HT-29 (cell line): ENCODE measurements around the gene C10orf95. TPM values are rescaled to one million over a fixed set of nuclear protein-coding genes. Genes with fewer than 3 reads are reported as not detected.

Source experiments
- DNase-seq: peaks from one replicate; pipeline ENCODE4 v3.0.0-alpha.2; 2015; ENCODE audit warnings: low spot score
- total RNA-seq: library from RNA; depleted of rRNA; stranded (reverse); fragments of >200 nt; shearing (Covaris generic); gene quantifications from 2 replicates; pipeline ENCODE4 v1.2.3, GENCODE V29; 2014

The C10orf95 gene
- total RNA-seq, 1 experiment from 2014 or later: 4.5 TPM

DNA sequence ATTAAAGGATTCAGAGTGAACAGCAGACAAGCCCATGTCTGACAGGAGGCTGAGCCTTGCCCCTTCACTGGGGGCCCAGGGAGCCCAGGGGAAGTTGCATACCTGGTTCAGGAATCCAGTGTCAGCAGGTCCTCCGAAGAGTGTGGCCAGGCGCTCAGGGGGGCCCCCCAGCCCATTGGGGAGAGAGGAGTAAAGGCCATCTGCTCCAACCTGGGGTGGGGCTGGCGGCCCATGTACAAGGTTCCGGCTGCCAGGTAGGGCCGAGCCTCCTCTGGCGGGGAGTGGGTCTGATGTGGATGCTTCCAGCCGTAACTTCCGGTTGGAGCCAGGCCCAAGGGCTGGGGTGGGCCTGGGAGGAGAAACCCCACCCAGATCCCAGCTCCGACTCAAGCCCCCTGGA, 35.1 kb downstream of the C10orf95 start:
- DNase-seq: no peak

DNA sequence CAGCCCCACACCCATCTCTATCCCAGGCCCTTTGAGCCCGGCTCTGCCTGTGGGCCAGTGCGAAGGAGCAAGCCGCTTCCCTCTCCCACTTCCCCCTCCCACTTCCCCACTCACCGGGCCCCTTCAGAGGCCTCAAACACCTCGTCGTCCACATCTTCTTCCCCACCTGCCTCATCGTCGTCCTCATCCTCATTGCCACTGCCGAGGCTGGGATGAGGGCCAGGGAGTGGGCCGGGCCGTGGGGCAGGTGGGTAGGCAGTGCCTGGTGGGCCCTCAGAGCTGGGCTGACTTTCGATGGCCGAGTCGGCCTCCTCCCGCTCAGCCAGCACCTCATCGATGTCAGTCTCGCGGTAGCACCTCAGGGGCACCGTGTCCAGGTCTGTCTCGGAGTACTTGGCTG, 36.6 kb downstream of the C10orf95 start:
- no peak for DNase-seq

DNA sequence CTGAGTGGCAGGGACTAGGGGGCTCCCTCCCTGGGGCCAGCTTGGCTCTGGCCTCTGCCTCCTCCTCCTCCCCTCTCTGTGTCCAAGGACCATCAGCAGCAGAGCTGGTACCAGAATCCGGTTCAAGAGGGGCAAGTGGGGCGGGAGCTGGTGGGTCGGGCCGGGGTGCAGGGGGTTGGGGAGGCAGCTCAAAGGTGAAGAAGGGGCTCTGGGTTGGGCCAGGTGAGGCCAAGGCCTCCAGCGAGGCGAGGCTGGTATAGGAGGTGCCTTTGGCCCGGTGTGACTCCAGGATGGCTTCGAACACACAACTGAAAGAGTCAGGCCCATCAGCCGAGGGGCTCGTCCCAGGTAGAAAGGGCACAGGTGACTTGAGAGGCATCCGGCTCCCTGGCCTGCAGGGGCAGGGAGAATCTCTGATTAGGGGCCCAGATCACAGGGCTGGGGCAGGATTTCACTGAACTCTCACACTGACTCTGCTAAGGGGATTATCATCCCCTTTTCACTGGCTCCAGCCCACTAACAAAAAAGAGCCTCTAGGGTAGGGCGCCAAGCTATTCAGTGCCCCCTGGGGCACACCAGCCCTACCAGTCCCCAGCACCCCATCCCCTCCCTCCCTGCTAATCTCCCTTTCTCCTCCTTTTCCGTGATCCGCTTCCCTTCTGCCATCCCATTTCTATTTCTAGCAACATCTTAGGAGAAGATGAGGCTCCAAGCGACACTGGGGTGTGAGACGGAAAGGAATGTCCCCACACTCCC, 37.4 kb downstream of the C10orf95 start:
- DNase-seq: no peak

DNA sequence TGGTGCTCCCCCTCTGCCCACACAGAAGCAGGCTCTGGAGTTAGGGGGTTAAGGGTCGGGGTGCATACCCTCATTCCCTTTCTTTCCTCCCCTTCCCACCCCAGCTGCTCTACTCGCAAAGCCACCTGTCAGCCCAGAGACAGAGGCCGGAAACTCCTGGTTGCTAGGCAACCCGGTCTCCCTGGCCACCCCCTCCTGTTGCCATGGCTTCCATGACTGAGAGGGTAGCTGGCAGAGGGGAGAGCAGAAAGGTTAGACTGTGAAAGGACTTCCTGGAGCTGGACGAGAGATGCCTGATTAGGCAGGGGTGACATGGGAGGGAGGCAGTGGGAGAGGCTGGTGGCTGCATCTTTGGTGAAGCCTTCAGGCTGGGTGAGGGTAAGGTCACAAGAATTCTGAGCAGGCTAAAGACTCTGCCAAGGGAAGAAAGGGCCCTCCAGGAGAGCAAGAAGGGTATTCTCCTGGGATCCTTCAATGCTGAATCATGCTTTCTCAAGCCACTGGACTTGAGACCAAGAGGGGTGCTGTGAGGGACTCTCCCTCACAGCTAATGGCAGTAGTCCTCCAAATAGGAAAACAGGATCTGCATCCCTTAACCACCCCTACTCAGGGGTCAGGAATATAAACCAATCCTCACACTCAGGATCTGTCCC, 38.2 kb downstream of the C10orf95 start:
- no peak for DNase-seq

DNA sequence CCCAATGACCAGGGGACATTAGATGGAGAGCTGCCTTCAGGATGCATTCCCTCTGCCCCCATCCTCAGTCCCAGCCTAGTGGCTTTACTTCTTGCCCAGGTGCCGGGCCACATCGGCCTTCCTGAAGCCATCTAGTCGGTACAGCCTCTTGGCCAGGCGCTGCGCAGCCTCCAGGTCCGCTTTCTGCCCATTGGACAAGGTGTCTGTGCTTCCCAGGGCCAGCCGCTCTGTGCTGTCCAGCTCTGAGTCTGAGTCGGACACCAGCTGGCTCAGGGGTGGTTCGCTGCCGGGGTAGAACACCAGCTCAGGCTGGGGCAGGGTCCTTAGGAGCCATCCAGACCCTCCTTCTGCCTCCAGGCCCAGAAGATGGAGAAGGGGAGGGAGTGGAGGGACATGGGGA, 39.0 kb downstream of the C10orf95 start:
- no peak for DNase-seq

DNA sequence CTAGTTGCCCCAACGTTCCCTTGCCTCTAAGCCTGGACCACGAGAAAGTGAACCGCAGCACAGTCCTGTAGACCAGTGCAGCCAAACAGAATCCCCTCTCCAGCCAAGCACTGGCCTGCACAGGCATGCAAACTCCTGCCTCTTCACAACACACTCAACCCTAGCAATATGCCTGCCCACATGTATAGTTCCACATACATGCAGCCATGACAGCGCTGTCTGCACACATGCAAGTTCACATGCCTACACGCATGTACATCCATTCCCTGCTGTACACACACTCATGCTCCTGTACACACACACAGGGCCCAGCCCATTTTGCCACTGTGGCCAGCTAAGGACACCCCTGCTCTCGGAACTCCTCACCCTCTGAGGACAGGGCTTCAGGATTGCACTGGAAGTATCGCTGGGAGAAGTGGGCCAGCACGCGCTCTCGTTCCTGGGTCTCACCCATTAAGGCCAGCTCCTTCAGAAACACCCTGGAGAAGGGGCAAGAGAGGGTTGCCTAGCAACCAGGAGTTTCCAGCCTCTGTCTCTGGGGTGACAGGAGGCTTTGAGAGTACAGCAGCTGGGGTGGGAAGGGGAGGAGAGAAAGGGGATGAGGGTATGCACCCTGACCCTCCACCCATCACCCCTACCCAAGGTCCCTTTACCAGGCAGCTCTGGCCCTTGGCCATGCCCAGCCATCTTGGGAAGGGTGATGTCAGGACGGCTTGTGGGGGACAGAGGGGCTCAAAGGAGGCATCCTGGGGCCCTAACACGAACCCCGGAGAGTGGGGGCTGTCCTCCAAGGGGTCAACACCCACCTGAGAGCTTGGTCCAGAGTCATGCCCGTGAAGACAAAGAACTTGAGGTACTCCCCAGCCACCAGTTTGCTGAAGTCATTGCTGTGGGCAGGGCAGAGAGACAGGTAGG, 39.7 kb downstream of the C10orf95 start:
- no peak for DNase-seq

DNA sequence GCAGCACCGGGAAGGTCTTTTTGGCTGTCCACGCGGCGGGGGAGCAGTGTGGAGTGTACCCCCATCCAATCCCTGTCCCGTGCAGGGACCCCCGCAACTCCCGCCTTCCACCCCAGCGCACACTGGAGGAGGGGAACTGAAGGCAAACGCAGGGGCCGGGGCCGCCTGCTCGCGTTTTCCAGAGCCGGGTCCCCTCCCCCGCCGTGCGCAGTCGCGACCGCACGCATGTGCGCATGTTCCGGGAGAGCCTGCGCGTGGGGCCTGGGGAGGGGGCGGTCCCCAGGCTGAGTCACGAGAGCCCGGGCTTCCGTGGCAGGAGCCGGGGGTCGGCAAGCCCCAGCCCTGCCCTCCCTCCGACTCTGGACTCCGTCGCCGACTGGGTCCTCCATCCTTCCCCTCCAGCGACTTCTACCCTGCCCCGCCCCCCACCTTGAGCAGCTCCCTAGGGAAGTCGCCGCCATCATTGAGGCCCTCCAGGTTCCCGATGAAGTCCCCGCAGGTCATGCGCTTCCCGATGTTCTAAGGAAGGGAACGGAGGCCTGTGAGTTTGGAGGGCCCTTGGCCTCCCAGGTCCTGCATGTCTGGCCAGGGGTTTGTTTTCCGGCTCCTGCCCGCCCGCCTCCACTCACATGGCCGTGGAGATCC, 40.8 kb downstream of the C10orf95 start:
- no peak for DNase-seq

DNA sequence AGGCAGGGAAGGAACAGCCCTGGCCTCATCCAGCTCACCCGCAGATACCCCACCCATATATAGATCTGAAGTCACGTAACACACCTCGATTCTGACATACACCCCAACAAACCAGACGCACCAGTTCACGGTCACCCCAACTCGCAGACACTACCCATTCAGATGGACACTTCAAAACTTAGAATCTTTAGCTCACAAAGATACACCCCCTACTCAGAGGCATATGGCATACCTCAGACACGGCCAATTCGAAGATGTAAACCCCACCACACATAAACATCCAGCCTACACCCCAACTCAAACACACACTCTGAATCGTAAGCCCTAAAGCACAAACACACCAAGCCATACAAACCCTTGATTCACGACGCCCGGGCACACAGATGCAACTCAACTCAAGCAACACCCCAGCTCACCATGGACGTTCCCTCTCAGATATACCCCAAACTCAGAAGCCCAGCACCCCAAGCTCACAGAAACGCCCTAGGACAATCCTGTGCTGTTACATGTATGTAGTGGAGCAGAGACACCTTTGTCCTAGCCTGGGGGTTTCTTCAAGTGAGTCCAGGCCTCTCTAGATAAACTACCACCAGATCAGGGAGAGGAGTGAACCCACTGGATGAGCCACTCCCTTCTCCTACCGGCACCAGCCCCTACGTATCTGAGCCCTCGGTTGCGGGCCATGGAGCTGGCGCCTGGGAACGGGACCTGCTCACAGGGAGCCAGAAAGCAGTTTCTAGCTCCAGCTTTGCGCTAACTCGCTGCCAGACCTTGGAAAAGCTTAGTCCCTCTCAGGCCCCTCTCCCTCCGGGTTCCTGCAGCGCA, 41.5 kb downstream of the C10orf95 start:
- no peak for DNase-seq

DNA sequence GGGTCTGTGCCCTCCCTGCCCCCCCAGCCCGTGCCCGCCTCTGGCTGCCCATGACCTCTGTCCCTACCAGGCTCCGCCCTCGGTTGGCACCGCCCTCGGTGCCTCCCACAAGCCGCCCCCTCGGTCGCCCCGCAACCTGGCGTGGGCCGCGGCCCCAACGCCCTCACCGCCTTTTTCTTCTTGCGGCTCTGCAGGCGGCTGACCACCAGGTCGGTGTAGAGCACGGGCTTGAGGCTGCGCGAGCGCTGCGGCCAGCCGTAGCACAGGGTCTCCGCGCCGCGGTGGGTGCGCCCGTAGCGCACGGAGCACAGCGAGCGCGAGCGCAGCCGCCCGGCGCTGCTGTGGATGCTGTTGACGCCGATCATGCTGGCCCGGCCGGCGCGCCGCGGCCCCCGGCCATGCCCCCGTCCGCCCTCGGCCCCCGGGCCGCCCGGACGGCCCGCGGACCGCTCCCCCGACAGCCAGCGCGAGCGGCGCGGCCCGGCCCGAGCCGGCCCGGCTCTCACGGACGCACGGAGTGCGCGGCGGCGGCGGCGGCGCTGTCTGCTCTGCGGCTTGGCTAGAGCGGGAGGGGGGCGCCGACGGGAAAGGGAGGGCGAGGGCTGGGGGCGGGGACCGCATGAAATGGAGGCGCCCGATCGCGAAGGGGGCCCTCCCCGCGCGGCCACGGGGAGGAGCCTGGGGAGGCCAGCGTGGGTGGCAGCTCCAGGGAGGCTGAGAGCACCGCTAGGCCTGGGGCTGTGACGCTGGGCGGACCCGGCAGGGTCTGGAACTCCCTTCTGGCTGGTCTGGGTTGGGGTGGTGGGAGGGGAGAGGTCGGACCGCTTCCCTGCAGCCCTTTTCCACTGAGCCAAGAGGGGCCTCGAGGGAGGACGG, 42.4 kb downstream of the C10orf95 start:
- no peak for DNase-seq

DNA sequence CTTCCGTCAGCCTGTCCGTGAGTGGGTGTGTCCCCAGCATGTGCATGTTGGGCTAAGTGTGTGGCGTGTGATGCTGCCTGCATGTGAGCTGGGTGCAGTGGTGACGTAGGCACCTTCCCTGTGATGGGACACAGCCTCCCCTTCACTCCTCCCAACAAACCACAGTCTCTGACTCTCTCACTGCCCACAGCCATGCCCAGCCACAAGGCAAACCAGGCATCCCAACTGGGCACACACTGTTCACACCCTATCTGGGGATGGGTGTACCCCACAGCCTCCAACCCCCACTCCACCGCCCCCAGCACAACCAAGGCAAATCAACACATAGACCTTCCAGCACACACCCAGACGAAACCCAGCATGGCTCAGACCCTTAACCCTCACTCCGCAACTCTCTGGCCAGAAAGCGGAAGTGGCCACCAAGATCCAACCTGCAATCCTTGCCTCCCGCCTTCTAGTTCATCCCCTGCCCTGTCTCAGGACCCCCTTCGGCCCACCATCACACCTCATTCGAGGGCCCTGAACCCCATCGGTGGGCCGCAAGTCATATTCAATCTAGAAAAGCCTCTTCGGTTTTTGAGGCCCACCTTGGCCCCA, 43.1 kb downstream of the C10orf95 start:
- DNase-seq: no peak

DNA sequence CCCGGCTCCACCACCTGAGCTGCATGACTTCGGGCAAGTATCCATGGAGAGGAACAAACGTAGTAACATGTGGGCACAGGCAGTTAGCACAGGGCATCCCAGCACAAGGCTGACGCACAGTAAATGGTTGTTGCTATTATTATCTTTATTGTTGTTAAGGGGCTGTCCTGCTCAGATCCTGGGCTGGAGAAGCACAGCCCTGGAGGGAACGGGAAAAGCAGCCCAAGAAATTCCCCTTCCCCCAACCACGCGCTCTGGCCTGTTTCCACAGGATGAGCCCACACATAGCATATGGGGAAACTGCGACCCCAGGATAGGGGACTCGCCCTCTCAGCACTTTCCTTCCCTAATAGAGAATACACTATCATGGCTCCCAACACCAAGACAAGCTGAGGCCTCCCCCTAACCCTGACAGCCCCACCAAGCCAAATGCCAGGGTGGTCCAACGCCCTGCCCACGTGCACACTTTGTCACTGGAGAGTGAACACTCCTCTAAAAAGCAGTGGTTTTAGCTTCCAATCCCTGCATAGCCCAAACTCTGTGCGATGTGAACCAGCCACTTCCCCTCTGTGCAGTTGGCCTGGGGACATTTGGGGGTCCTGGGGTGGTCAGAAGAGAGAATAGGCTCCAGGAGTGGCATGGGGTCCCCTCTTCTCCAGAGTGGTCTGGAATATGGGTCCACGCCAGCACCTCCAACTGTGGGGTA, 43.8 kb downstream of the C10orf95 start:
- no peak for DNase-seq

DNA sequence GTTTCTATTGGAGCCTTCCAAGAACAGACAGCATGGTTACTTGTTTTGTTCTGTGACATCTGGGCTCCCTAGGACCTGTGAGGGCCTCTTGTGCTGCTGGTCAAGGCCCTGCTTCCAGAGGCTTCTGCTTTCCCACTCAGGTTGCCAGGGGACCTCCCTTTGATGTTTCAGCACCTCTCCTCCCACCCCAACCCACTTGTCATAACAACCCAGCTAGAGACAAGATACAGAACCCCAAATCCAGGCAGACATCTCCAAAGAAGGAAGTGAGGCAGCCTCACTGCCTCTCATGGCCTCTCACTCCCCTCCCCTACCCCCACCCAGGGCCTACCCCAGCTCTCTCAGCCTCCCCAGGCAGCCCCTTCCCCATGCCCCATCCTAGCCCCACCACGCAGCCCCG, 44.5 kb downstream of the C10orf95 start:
- DNase-seq: no peak

DNA sequence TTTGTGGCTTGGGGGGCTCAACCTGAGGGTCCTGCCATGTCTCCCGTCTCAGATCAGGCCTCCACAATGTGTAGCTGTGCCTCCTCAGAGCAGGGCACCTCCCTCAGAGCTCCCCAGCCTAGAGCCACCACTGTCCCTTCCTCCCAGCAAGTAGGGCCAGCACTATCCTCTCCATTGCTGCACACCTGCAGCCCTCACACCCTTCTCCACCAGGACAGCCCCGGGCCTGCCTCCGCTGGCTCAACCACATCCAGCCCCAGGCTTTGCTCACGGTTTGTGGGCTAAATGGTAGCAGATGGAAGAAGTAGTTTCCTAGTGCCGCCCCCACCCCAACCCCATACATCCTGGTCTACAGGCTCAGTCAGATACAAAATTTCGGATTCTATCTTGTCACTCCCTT, 45.7 kb downstream of the C10orf95 start:
- no peak for DNase-seq

DNA sequence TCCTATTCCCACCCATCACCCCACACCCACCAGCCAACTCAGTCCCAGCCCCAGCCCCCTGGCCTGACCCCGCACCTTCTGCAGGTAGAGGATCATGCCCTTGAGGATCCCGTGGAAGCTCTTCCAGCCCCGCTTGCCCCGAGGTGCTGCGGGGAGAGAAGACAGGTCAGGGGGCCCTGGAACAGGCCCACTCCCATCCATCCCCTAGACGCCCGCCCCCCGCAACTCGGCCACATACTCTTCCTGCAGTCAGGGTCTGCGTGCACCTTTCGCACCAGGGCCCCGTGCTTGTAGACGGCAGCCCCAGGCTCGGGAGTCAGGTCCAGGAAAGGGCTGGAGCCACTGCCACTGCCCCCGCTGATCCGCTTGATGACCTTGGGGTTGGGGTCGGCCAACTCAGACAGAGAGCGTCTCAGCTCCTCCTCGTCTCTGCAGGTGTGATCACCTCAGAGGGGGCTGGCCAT, 46.2 kb downstream of the C10orf95 start:
- DNase-seq: no peak

DNA sequence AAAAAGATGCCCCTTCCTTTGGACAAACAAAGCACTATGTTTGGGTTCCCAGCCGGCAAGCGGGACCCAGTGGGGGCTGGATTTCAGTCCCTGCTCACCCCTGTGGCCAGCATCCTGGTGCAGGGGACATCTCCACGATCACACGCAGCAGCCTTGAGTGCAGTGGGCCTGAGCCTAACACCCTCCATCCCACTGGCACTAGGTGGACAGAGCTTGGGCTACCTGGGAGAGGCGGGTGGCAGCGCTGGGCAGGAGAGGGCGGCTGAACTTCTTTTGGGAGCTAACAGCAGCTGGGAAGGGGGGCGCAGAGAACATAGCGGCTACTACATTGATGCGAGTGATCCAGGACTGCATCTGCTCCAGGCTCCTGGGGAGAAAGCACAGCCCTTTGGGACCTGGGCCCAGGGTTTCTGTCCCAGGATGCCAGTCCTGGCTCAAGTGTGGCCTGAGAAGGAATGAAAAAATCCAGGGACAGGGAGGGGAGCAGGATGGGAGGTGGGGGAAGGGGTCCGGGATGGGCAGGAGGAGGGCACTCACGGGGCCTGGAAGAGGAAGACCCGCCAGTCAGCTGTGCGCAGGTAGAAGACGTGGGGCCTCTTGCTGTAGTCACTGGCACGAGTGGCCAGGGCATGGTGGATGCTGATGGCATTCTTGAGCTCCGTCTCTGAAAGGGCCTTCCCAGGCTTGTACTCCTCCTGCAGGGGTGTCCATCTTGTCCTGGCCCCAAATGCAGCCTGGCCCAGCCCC, 46.8 kb downstream of the C10orf95 start:
- no peak for DNase-seq

DNA sequence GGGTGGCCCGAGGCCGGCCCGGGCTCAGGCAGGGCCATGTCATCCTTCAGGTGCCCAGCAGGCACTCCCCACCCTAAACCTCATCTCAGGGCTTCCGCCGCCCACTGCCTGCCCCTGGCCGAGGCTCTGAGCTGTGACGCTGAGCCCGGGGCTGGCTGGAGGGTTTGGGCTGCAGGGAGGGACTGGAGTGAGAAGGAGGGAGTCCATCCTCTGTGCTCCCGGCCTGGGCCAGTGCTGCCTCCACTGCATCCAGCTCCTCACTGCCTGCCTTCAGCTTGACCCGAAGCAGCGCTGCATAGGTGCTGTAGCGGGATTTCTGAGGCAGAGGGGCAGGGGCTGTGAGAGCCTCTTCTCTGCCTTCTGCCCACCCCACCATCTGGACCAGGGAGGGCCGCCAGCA, 48.2 kb downstream of the C10orf95 start:
- DNase-seq: no peak

DNA sequence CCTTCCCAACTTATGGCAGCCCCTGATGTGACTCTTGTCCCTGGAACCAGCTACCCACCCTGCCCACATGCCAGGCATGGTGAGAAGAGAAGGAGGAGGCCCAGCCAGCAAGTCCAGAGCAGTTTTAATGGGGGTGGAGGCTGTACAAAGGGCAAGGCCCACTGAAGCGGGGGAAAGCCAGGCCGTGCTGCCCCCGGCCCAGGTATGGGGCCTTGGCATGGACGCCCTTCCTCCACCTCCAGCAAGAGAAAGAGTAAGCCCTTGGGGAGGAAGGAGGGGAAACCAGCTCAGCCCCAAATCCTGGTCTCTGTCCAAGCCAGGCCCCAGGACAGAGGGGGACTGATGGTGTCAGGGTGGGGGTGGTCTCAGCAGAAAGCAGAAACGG, 48.8 kb downstream of the C10orf95 start:
- DNase-seq: no peak
